Liver (tissue), 9 donors: ENCODE data around the gene RASSF8. TPM values are rescaled to one million over a fixed set of nuclear protein-coding genes. Genes with fewer than 3 reads are reported as not detected.

Experiments
- DNase-seq: peaks from one replicate; pipeline ENCODE4 v3.0.0-alpha.2; 2017; ENCODE audit warnings: low spot score
- H3K27ac ChIP-seq, 2 donors: one replicate each; pipeline ENCODE4 v1.7.0; 2013; ENCODE audit warnings: inconsistent platforms in 2 of 2, low read length in 2 of 2, control low read depth in 1 of 2, low read depth in 1 of 2, mild to moderate bottlenecking in 1 of 2
- H3K27me3 ChIP-seq, 4 donors: one replicate each; pipeline versions ENCODE4 v1.6.1 to v1.7.0; 2013; ENCODE audit warnings: low read length in 3 of 4, inconsistent platforms in 1 of 4, mild to moderate bottlenecking in 1 of 4, moderate library complexity in 1 of 4; ENCODE audit not compliant: control insufficient read depth in 4 of 4, insufficient read depth in 4 of 4
- H3K36me3 ChIP-seq, 4 donors: one replicate each; pipeline versions ENCODE4 v1.6.1 to v1.7.0; 2013; ENCODE audit warnings: low read length in 3 of 4, mild to moderate bottlenecking in 3 of 4, low read depth in 1 of 4, moderate library complexity in 1 of 4; ENCODE audit not compliant: control insufficient read depth in 4 of 4, insufficient read depth in 3 of 4
- H3K4me1 ChIP-seq, 4 donors: one replicate each; pipeline versions ENCODE4 v1.6.1 to v1.7.0; 2013; ENCODE audit warnings: low read length in 3 of 4, mild to moderate bottlenecking in 3 of 4, moderate library complexity in 1 of 4; ENCODE audit not compliant: control insufficient read depth in 4 of 4, insufficient read depth in 4 of 4
- H3K4me3 ChIP-seq, 3 donors: one replicate each; pipeline versions ENCODE4 v1.6.1 to v1.7.0; 2013; ENCODE audit warnings: low read length in 3 of 3, control low read depth in 1 of 3, low read depth in 1 of 3, mild to moderate bottlenecking in 1 of 3
- H3K9ac ChIP-seq, 2 donors: one replicate each; pipeline ENCODE4 v1.7.0; 2013; ENCODE audit warnings: low read length in 2 of 2, mild to moderate bottlenecking in 2 of 2, moderate library complexity in 2 of 2, control low read depth in 1 of 2, low read depth in 1 of 2
- H3K9me3 ChIP-seq, 4 donors: one replicate each; pipeline versions ENCODE4 v1.6.1 to v1.7.0; 2013; ENCODE audit warnings: low read length in 3 of 4; ENCODE audit not compliant: control insufficient read depth in 4 of 4
- EGR1 ChIP-seq, 2 donors: IDR thresholded peaks; 2 replicates each; pipeline ENCODE4 v1.6.1; 2016 to 2018; ENCODE audit warnings: antibody characterized with exemption in 2 of 2, low read depth in 2 of 2
- FOXA1 ChIP-seq: IDR thresholded peaks from 2 replicates; pipeline ENCODE4 v1.6.1; 2016; ENCODE audit warnings: antibody characterized with exemption
- FOXA2 ChIP-seq: IDR thresholded peaks from 2 replicates; pipeline ENCODE4 v1.6.1; 2016; ENCODE audit warnings: antibody characterized with exemption
- GABPA ChIP-seq, 2 donors: IDR thresholded peaks in 1 of 2; conservative IDR thresholded peaks in 1 of 2; 2 replicates each; pipeline ENCODE4 v1.6.1; 2016; ENCODE audit warnings: antibody characterized with exemption in 2 of 2, mild to moderate bottlenecking in 1 of 2, moderate library complexity in 1 of 2
- HNF4A ChIP-seq, 2 donors: conservative IDR thresholded peaks; 2 replicates each; pipeline ENCODE4 v1.6.1; 2016; ENCODE audit warnings: antibody characterized with exemption in 2 of 2, mild to moderate bottlenecking in 2 of 2
- MAX ChIP-seq: IDR thresholded peaks from 2 replicates; pipeline ENCODE4 v1.6.1; 2016; ENCODE audit warnings: antibody characterized with exemption
- NR2F2 ChIP-seq: IDR thresholded peaks from 2 replicates; pipeline ENCODE4 v1.6.1; 2016; ENCODE audit warnings: antibody characterized with exemption
- RXRA ChIP-seq, 2 donors: IDR thresholded peaks; 2 replicates each; pipeline ENCODE4 v1.6.1; 2017 to 2018; ENCODE audit warnings: antibody characterized with exemption in 2 of 2, mild to moderate bottlenecking in 1 of 2
- TAF1 ChIP-seq: conservative IDR thresholded peaks from 2 replicates; pipeline ENCODE4 v1.6.1; 2016; ENCODE audit warnings: antibody characterized with exemption, mild to moderate bottlenecking
- YY1 ChIP-seq: IDR thresholded peaks from 2 replicates; pipeline ENCODE4 v1.6.1; 2016; ENCODE audit warnings: antibody characterized with exemption, mild to moderate bottlenecking
- WGBS: extraction: QIAGEN DNeasy Blood & Tissue Kit; methylation state at CpG from one replicate; pipeline ENCODE4 v1.1.7; 2013; 5-methylcytosine and 5-hydroxymethylcytosine counted together
- polyA plus RNA-seq, 2 donors: library from polyadenylated mRNA; stranded (reverse) in 1 of 2; unstranded in 1 of 2; fragments of 200-250 nt in 1 of 2; fragments of >200 nt in 1 of 2; fragmentation: Nextera tagmentation in 1 of 2; extraction: Ambion mirVana in 1 of 2; gene quantifications; one replicate each; pipeline versions ENCODE4 v1.2.1 to v1.2.3, GENCODE V29; 2013 to 2015
- total RNA-seq, 2 donors: library from RNA; depleted of rRNA; stranded (reverse); fragments of >200 nt; gene quantifications; one replicate each; pipeline ENCODE4 v1.2.3, GENCODE V29; 2014
- TF ChIP-seq, protein P1 (sequence below): IDR thresholded peaks from 2 replicates; pipeline ENCODE4 v1.6.1; 2016; ENCODE audit warnings: antibody characterized with exemption
- TF ChIP-seq, protein P2 (sequence below): IDR thresholded peaks from 2 replicates; pipeline ENCODE4 v1.6.1; 2016; ENCODE audit warnings: antibody characterized with exemption
- TF ChIP-seq, protein P3 (sequence below): IDR thresholded peaks from 2 replicates; pipeline ENCODE4 v1.6.1; 2016; ENCODE audit warnings: antibody characterized with exemption, mild to moderate bottlenecking
- donor health status: healthy.
- donor health status: healthy.
- donor health status: healthy.
- donor health status: healthy.
- donor health status: healthy.

The RASSF8 gene
- total and polyA plus RNA-seq, 4 donors = 1.7 to 9.4 (median 3.3) TPM

DNA sequence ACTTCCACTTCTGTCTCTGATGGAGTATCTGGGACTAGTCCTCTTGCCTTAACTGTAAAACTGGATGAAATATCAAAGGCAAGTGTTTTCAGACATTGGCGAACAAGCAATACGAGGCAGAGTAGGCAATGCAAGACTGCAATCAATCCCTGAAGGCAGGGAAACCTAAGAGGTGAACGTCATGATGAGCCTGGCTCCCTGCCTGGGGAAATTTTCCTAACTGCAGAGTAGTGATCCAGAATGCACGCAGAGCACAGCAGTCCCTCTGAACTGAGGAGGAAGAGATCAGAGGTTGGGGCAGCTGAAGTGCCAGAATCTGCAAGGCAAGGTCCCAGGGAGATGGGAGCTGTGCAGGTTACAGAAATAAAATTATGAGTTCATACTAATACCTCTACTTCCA lies 147.9 kb downstream of the RASSF8 start:
- no peak for DNase-seq
- no peak for TF ChIP-seq FOXA2
- no peak for TF ChIP-seq HNF4A (conservative IDR thresholded peaks at IDR 0.05)
- TF ChIP-seq, protein P1, sequence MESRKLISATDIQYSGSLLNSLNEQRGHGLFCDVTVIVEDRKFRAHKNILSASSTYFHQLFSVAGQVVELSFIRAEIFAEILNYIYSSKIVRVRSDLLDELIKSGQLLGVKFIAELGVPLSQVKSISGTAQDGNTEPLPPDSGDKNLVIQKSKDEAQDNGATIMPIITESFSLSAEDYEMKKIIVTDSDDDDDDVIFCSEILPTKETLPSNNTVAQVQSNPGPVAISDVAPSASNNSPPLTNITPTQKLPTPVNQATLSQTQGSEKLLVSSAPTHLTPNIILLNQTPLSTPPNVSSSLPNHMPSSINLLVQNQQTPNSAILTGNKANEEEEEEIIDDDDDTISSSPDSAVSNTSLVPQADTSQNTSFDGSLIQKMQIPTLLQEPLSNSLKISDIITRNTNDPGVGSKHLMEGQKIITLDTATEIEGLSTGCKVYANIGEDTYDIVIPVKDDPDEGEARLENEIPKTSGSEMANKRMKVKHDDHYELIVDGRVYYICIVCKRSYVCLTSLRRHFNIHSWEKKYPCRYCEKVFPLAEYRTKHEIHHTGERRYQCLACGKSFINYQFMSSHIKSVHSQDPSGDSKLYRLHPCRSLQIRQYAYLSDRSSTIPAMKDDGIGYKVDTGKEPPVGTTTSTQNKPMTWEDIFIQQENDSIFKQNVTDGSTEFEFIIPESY = no peak
- no peak for TF ChIP-seq EGR1 (IDR thresholded peaks at IDR 0.05; ENCODE audit: low read depth in 2 of 2)
- TF ChIP-seq GABPA (IDR thresholded peaks at IDR 0.05 in 1 of 2, conservative IDR thresholded peaks at IDR 0.05 in 1 of 2) = no peak
- TF ChIP-seq, protein P2, sequence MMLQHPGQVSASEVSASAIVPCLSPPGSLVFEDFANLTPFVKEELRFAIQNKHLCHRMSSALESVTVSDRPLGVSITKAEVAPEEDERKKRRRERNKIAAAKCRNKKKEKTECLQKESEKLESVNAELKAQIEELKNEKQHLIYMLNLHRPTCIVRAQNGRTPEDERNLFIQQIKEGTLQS = no peak
- TF ChIP-seq, protein P3, sequence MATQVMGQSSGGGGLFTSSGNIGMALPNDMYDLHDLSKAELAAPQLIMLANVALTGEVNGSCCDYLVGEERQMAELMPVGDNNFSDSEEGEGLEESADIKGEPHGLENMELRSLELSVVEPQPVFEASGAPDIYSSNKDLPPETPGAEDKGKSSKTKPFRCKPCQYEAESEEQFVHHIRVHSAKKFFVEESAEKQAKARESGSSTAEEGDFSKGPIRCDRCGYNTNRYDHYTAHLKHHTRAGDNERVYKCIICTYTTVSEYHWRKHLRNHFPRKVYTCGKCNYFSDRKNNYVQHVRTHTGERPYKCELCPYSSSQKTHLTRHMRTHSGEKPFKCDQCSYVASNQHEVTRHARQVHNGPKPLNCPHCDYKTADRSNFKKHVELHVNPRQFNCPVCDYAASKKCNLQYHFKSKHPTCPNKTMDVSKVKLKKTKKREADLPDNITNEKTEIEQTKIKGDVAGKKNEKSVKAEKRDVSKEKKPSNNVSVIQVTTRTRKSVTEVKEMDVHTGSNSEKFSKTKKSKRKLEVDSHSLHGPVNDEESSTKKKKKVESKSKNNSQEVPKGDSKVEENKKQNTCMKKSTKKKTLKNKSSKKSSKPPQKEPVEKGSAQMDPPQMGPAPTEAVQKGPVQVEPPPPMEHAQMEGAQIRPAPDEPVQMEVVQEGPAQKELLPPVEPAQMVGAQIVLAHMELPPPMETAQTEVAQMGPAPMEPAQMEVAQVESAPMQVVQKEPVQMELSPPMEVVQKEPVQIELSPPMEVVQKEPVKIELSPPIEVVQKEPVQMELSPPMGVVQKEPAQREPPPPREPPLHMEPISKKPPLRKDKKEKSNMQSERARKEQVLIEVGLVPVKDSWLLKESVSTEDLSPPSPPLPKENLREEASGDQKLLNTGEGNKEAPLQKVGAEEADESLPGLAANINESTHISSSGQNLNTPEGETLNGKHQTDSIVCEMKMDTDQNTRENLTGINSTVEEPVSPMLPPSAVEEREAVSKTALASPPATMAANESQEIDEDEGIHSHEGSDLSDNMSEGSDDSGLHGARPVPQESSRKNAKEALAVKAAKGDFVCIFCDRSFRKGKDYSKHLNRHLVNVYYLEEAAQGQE = no peak
- Histone ChIP-seq H3K4me1 (no peaks in the 10 kb centered on the region), H3K27ac (no peak overlapping the region), H3K36me3 (no peaks in the 10 kb centered on the region), H3K9me3 (no peaks in the 10 kb centered on the region), H3K27me3 (no peaks in the 10 kb centered on the region), H3K4me3 (no peak overlapping the region), H3K9ac (no peak overlapping the region)
- 74% methylated on average over 4 of the region's 4 CpGs for WGBS

GRCh38 chr12:26108915-26109314 lies 150.4 kb downstream of the RASSF8 start:
- no peaks in the 10 kb centered on the region for H3K36me3 ChIP-seq
- no peak overlapping the region for H3K9ac ChIP-seq
- no peak for TF ChIP-seq FOXA1
- no peak for TF ChIP-seq NR2F2
- no peaks in the 10 kb centered on the region for H3K9me3 ChIP-seq
- no peak overlapping the region for H3K27ac ChIP-seq
- peaks cover 0 to 11% (median 9%) of the 10 kb centered on the region in 4 donors for H3K4me1 ChIP-seq
- no peaks in the 10 kb centered on the region for H3K27me3 ChIP-seq
- WGBS = 90% methylated on average over 2 of the region's 2 CpGs
- no peak for DNase-seq
- no peak overlapping the region for H3K4me3 ChIP-seq

DNA sequence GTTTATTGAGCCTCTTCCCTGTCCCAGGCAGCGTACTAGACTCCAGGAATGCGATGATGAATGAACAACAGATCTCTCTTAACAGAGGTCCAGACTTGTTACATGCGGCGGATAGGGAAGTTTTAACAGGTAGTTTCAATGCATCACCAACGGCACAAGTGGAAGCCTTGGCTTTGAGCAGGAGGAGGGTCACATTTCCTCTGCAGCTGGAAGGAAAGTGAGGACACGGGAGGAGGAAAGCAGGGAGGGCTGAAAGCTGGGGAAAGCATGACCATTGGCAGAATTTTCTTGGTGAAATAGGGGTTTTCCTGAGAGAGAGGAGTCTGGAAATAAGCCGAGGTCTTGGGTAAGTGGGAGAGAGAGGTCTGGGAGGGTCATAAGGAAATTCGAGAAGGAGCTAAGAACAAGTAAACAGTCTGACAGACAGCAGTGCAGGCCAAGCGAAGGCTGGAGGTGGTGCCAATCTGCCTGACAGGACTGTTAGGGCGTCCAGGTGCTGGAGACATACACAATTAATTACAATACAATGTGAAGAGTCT lies 150.9 kb downstream of the RASSF8 start:
- H3K27me3 ChIP-seq = no peaks in the 10 kb centered on the region
- H3K4me1 ChIP-seq = peaks cover 0 to 12% (median 9%) of the 10 kb centered on the region in 4 donors
- TF ChIP-seq, protein P3 = no peak
- TF ChIP-seq, protein P2 = no peak
- TF ChIP-seq FOXA2 (no peak), RXRA (IDR thresholded peaks at IDR 0.05) (no peak), EGR1 (IDR thresholded peaks at IDR 0.05; ENCODE audit: low read depth in 2 of 2) (no peak), TAF1 (no peak), FOXA1 (no peak), YY1 (no peak), HNF4A (conservative IDR thresholded peaks at IDR 0.05) (no peak), MAX (no peak)
- TF ChIP-seq, protein P1 = no peak
- no peak overlapping the region for H3K9ac ChIP-seq
- H3K4me3 ChIP-seq = no peak overlapping the region
- H3K9me3 ChIP-seq = no peaks in the 10 kb centered on the region
- no peak overlapping the region for H3K27ac ChIP-seq
- H3K36me3 ChIP-seq = no peaks in the 10 kb centered on the region
- 83% methylated on average over 10 of the region's 10 CpGs for WGBS
- no peak for DNase-seq
